Duodenal mucosa (tissue), 2 donors: ENCODE results near the gene HOXA2.

Source experiments
- H3K27ac ChIP-seq: one replicate; pipeline ENCODE4 v1.7.0; 2013; ENCODE audit warnings: low read depth, low read length
- H3K27me3 ChIP-seq, 2 donors: one replicate each; pipeline ENCODE4 v1.7.0; 2013; ENCODE audit warnings: low read length in 2 of 2, control low read depth in 1 of 2; ENCODE audit not compliant: insufficient read depth in 2 of 2, control insufficient read depth in 1 of 2
- H3K36me3 ChIP-seq, 2 donors: one replicate each; pipeline ENCODE4 v1.7.0; 2013; ENCODE audit warnings: low read length in 2 of 2, control low read depth in 1 of 2; ENCODE audit not compliant: insufficient read depth in 2 of 2, control insufficient read depth in 1 of 2
- H3K4me1 ChIP-seq, 2 donors: one replicate each; pipeline ENCODE4 v1.7.0; 2013; ENCODE audit warnings: low read length in 2 of 2, control low read depth in 1 of 2; ENCODE audit not compliant: insufficient read depth in 2 of 2, control insufficient read depth in 1 of 2
- H3K4me3 ChIP-seq, 2 donors: one replicate each; pipeline ENCODE4 v1.7.0; 2013; ENCODE audit warnings: low read length in 2 of 2, low read depth in 1 of 2
- H3K9ac ChIP-seq, 2 donors: one replicate each; pipeline ENCODE4 v1.7.0; 2013; ENCODE audit warnings: low read length in 2 of 2, low read depth in 1 of 2
- H3K9me3 ChIP-seq, 2 donors: one replicate each; pipeline ENCODE4 v1.7.0; 2013; ENCODE audit warnings: low read length in 2 of 2, control low read depth in 1 of 2; ENCODE audit not compliant: control insufficient read depth in 1 of 2

The HOXA2 gene

DNA sequence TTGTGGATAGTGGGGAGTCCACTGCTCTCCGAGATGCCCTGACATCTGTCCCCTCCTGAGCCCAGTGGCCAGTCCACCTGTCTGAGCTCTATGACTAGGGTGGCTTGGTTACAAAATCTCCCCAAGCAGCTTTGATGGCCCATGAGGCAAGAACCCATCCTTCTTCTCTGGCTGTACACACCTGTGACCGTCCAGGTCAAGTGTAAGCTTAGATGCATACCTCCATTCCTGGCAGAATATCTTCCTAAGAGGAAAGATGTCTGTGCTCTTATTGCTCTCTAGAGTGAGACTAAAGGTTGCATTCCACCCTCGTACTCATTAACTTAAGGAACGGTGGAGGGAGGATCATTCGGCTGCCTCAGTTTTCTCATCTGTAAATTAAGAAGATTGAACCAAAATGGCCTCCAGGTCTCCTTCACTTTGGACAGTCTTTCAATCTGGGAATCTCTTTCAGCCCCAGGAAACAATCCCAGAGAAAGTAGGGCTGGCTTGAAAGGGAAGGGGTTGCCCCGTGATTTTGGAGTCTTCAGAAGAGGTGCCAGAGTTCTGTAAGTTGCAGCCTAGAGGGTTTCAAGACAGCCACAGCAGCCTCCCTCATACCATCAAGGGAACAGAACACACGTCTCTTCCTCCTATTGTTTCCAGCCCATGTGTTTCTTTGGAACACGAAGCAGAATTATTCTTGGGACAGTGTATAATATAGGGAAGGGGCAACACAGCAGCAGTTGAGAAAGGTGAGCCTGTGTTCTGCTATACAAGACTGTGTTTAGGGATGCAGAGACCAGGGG is 22.6 kb upstream of the HOXA2 start:
- Histone ChIP-seq H3K36me3 (no peaks in the 10 kb centered on the region), H3K9ac (no peak overlapping the region), H3K9me3 (no peaks in the 10 kb centered on the region), H3K4me3 (peak overlapping the region in 1 of 2 donors; percentile 75), H3K27ac (no peak overlapping the region), H3K4me1 (peaks cover 35 to 49% of the 10 kb centered on the region in 2 donors), H3K27me3 (peaks cover 0 to 6% of the 10 kb centered on the region in 2 donors)

DNA sequence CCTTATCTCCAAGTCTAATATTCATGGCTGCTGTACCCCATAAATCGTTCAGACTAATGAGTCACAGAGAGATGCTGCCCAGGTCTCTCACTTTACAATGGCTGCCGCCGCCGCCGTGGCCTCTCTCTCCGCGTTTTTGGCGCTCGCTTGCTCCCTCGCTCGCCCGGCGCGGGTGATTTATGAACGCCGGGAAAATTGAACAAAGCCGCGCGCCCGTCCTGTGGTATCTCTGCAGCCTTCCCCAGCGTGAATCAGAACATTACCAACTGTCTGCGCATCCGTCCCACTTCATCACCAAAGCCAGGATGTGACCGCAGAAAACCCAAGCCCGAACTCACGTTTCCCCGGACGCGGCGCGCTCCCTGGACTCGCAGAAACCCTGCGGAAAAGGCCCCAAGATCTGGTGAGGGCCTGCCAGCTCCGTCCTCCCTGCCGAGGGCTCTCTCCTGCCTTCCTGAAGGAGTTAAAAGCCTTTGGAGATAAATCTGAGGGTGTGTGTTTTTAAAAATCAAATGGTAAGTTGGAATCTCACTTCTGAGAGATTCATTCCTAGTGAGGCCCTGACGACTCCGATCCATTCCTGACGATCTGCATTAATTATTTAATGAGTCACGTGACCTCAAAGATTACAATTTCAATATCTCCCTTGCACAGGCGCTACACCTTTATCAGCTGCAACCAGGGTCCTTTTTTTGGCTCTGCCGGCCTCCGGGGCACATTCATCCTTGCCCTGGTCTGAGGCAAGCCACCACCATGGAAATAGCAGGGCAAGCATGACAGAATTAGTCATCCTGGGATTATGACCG is 21.8 kb upstream of the HOXA2 start:
- Histone ChIP-seq H3K9ac (peak overlapping the region in 1 of 2 donors; percentile 62), H3K4me3 (peak overlapping the region; percentile 67 to 75), H3K36me3 (no peaks in the 10 kb centered on the region), H3K27ac (peak overlapping the region; percentile 53), H3K27me3 (peaks cover 0 to 6% of the 10 kb centered on the region in 2 donors), H3K4me1 (peaks cover 32 to 53% of the 10 kb centered on the region in 2 donors), H3K9me3 (no peaks in the 10 kb centered on the region)

DNA sequence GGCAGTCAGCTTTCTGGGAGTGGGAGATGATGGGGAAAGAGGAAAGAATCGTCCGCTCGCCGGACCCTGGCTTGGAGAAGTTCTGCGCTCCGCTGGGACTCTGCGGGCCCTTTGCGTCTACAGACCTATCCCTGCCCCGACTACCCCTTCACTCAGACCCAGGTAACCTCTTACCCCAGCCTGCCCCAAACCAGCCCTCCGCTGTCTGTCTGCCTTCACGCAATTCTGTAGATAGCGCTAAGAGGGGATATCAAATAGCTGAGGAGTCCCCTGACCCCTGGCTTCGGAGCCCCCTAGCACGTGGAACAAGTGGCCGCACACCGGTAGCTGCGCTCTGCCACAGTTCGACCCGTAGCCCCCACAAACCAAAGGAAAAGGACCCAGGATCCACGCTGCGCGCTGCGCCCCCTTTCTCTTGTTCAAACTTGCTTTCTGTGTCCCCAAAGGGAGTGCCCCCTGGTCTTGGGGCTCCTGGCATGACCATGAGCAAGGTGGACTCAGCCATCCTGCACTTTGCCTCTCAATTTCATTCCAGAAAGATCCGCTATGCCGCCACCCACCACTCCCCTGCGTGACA is 21.1 kb upstream of the HOXA2 start:
- Histone ChIP-seq H3K4me3 (peak overlapping the region; percentile 67 to 75), H3K9ac (peak overlapping the region; percentile 58 to 62), H3K36me3 (no peaks in the 10 kb centered on the region), H3K27me3 (peaks cover 0 to 4% of the 10 kb centered on the region in 2 donors), H3K9me3 (no peaks in the 10 kb centered on the region), H3K27ac (peak overlapping the region; percentile 53), H3K4me1 (peaks cover 30 to 47% of the 10 kb centered on the region in 2 donors)

DNA sequence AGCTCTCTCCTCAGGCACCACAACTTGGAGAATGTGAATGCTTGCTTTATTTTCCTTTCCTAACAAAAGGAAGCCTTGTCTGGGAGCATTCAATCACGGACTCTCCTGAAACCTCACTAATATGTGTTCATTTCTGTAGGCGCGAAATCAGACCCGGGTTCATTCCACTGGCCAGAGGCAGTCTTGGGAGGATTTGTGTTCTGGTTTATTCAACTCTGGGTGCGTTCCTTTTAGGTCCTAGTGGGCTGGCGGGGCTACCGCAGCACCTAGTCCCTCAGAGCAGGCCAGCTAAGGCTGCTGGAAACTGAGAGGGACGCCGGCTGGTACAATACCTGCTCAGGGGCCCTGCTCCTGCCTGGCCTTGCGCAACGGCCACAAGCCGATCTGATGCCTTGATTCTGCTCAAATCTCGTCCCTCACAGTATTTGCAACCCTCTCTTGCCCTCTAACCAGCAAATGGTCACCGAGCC is 20.6 kb upstream of the HOXA2 start:
- H3K9me3 ChIP-seq = no peaks in the 10 kb centered on the region
- H3K27ac ChIP-seq = peak overlapping the region; percentile 53
- peak overlapping the region; percentile 67 to 75 for H3K4me3 ChIP-seq
- H3K9ac ChIP-seq = peak overlapping the region; percentile 58 to 62
- H3K27me3 ChIP-seq = peaks cover 0 to 4% of the 10 kb centered on the region in 2 donors
- no peaks in the 10 kb centered on the region for H3K36me3 ChIP-seq
- H3K4me1 ChIP-seq = peaks cover 30 to 45% of the 10 kb centered on the region in 2 donors

DNA sequence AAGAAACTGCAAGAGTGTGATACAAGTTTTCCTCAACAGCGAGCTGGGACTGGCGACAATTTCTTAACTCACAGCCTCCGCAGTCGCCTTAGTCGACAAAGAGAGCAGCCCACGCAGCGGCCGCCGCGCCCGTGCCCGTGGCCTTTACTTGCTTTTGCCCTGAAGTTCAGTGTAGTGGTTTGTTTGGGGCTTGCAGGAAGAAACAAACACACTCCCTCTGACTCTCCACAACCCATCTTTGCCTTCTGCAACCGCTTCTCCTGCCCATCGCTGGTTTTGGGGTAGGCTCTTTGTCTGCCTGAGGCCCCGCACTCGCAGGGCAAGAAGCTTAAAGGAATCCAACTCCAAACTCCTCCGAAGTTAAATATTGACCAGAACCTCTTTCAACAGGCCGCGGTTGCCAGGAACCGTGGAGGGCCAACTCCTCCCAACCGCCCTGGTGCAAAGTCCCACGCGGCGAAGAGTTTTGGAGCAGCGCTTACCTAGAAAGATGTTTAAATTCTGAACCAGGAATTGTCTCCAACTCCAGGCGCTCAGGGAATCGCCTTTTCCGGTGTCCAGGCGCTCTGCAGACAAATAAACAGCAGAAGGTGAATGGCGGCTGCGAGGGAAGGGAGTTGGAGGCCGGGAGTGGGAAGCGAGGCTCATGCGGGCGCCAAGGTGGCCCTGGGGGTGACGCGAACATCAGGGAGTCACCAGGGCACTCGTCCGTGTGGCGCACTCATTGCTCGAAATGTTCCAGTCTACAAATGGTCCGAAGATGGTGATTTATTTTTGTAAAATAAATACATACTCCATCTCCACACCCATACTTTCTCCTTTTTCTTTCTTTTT is 19.8 kb upstream of the HOXA2 start:
- Histone ChIP-seq H3K9me3 (no peaks in the 10 kb centered on the region), H3K9ac (peak overlapping the region; percentile 39 to 62), H3K27ac (peak overlapping the region; percentile 53), H3K4me1 (peaks cover 30 to 40% of the 10 kb centered on the region in 2 donors), H3K36me3 (no peaks in the 10 kb centered on the region), H3K4me3 (peak overlapping the region; percentile 67 to 75), H3K27me3 (peaks cover 0 to 3% of the 10 kb centered on the region in 2 donors)

DNA sequence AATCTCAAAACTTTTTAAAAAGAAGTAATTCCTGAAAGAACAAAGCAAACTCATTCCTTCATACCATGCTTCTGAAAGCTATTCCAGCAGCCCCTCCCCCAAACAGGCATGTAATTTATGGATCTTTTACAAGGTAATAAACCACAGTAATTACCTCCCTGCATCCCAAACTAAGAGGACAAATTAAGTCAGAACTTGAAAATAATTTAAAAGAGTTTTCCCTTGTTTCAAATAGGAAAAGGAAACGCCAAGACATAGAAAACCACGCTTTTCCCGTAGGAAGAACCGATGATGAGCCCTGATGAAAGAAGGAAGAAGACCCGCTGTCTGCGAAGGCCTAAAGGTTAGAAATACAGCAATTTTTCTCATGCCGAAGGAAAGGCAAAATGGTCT is 19.2 kb upstream of the HOXA2 start:
- H3K4me3 ChIP-seq = peak overlapping the region; percentile 67 to 75
- H3K9ac ChIP-seq = peak overlapping the region; percentile 39 to 62

DNA sequence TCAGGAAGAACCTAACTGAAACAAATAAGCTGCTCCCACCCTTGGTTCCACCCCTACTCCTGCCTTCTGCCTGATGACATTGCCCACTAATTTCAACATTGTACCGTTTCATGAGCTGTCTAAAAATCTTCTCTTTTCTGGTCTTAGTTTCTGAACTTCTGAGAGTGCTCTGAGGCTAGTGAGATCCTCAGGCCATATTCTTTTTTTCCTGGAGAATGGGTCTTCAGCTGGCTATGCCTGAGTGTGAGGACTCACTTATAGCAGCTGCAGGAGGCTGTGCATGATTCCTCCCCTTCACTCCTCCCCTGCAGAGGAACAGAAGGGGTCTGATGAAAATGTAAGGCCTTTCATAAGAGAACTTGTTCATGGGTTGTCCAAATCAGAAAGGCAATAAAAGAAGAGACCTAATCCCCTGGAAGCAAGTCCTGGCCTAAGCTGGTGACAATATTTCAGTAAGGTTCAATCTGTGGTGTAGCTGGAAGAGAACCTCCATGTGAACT is 17.0 kb upstream of the HOXA2 start:
- H3K9me3 ChIP-seq = no peaks in the 10 kb centered on the region
- peaks cover 27 to 35% of the 10 kb centered on the region in 2 donors for H3K4me1 ChIP-seq
- H3K4me3 ChIP-seq = no peak overlapping the region
- no peak overlapping the region for H3K27ac ChIP-seq
- no peaks in the 10 kb centered on the region for H3K36me3 ChIP-seq
- no peak overlapping the region for H3K9ac ChIP-seq
- no peaks in the 10 kb centered on the region for H3K27me3 ChIP-seq

More for the DNA sequence above, 19.2 kb upstream of the HOXA2 start:
- Histone ChIP-seq H3K4me1 (peaks cover 30 to 35% of the 10 kb centered on the region in 2 donors), H3K9me3 (no peaks in the 10 kb centered on the region), H3K36me3 (no peaks in the 10 kb centered on the region), H3K27me3 (no peaks in the 10 kb centered on the region), H3K27ac (peak overlapping the region; percentile 53)

DNA sequence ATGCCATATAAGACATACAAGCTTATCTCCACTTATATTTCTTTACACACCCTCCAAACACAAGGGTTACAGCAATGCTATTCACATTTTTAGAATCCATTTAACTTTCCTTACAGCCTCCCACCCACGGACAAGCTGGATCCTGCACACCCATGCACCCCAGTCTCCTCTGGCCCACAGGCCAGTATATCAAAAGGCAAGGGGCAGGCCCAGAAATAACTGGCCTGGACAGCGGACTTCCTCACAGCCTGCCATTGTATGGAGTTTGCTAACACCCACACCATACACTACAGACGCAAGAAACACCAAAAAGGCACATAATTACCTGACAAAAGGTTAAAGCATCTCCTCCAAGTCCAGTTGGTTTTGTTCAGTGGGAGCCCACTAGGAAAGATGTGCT is 16.1 kb upstream of the HOXA2 start:
- Histone ChIP-seq H3K27me3 (no peaks in the 10 kb centered on the region), H3K4me1 (peaks cover 22 to 32% of the 10 kb centered on the region in 2 donors), H3K4me3 (peak overlapping the region; percentile 64 to 69), H3K9me3 (no peaks in the 10 kb centered on the region), H3K36me3 (no peaks in the 10 kb centered on the region), H3K9ac (peak overlapping the region in 1 of 2 donors; percentile 40), H3K27ac (peak overlapping the region; percentile 20)

DNA sequence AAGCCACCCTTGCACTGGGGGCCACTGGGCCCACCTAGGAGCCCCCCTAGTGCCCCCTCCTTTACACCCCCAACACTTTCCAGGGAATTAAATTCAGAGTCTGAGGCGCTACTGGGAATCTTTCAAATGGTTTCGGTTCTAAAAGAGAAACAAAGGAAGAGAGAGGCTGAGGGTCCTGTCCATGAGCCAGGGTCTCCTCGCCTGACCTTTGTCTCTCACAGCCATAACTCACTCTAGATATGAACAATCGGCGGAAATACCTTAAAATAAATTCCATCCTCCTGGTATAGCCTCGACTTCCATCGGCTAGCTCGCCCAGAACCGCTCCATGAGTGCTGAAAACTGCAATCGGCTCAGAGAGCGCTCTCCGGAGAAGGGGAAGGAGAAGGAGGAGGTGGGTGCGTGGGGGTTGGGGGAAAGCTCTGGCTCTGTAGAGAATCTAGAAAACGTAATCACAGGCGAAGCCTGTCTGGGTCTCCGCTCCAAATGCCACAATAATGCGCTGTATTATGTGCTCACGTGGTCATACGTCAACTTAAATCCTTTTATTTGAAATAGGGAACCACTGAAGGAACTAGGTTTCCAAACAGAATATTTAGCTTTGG is 15.5 kb upstream of the HOXA2 start:
- peak overlapping the region; percentile 20 for H3K27ac ChIP-seq
- peak overlapping the region; percentile 64 to 69 for H3K4me3 ChIP-seq
- peak overlapping the region; percentile 70 to 76 for H3K9ac ChIP-seq
- peaks cover 20 to 28% of the 10 kb centered on the region in 2 donors for H3K4me1 ChIP-seq
- H3K36me3 ChIP-seq = no peaks in the 10 kb centered on the region
- peaks cover 0 to 3% of the 10 kb centered on the region in 2 donors for H3K27me3 ChIP-seq
- H3K9me3 ChIP-seq = no peaks in the 10 kb centered on the region
